GM18517 (cell line): ENCODE results near the gene TAGLN3.

Source experiments
- ATAC-seq: cut with Tn5 transposase; IDR thresholded peaks from one replicate; pipeline ENCODE4 v1.9.1; 2021; ENCODE audit warnings: mild to moderate bottlenecking, moderate library complexity; ENCODE audit not compliant: unreplicated experiment

The TAGLN3 gene

GRCh38 chr3:111998636-111999483 is at the start of gene TAGLN3:
TAGLN3 (plus strand) TSS chr3:111998922; CDS start chr3:111999423, 501 bp downstream.
- ATAC-seq, result peak; percentile 38

- ATAC-seq, result no peak
Measured at GRCh38 chr3:111949712-111950111, 49.0 kb upstream of the TAGLN3 start.

GRCh38 chr3:111951032-111951431 is 47.7 kb upstream of the TAGLN3 start:
- no peak for ATAC-seq

- ATAC-seq, result no peak
Measured at GRCh38 chr3:111952086-111952485, 46.6 kb upstream of the TAGLN3 start.

- ATAC-seq, result no peak
Measured at GRCh38 chr3:111952866-111953450, 45.8 kb upstream of the TAGLN3 start.

- ATAC-seq, result no peak
Measured at GRCh38 chr3:111954228-111954990, 44.3 kb upstream of the TAGLN3 start.

- no peak for ATAC-seq
Measured at GRCh38 chr3:111955876-111956275, 42.8 kb upstream of the TAGLN3 start.

GRCh38 chr3:111956449-111956848 is 42.3 kb upstream of the TAGLN3 start:
- no peak for ATAC-seq

- ATAC-seq, result no peak
Measured at GRCh38 chr3:111956995-111957734, 41.6 kb upstream of the TAGLN3 start.

GRCh38 chr3:111961461-111962164 is 37.1 kb upstream of the TAGLN3 start:
- ATAC-seq, result no peak

- no peak for ATAC-seq
Measured at GRCh38 chr3:111963424-111963823, 35.3 kb upstream of the TAGLN3 start.

GRCh38 chr3:111965484-111965883 is 33.2 kb upstream of the TAGLN3 start:
- no peak for ATAC-seq

GRCh38 chr3:111967068-111967467 is 31.7 kb upstream of the TAGLN3 start:
- no peak for ATAC-seq

- ATAC-seq, result peak; percentile 95
Measured at GRCh38 chr3:111967651-111968274, 31.0 kb upstream of the TAGLN3 start.

GRCh38 chr3:111968319-111969054 is 30.2 kb upstream of the TAGLN3 start:
- ATAC-seq, result no peak

- ATAC-seq, result no peak
Measured at GRCh38 chr3:111970376-111970775, 28.3 kb upstream of the TAGLN3 start.

GRCh38 chr3:111971533-111972130 is 27.1 kb upstream of the TAGLN3 start:
- no peak for ATAC-seq

GRCh38 chr3:111972891-111973290 is 25.8 kb upstream of the TAGLN3 start:
- no peak for ATAC-seq

- no peak for ATAC-seq
Measured at GRCh38 chr3:111975131-111975530, 23.6 kb upstream of the TAGLN3 start.
